Activated CD4-positive, CD25-positive, alpha-beta regulatory T cell treated with anti-CD3 and anti-CD28 coated beads, Interleukin-2, amount 50 U/mL, for 72 hours (primary cell): ENCODE results near the gene ING5.
"Not testable (repeated sequence)": the region's sequence is repeated elsewhere in the genome, so short reads cannot be mapped to it uniquely, and the experiment has no call there.

Experiments
- DNase-seq: peaks from one replicate; pipeline ENCODE4 v3.0.0; 2021

Gene ING5

DNA sequence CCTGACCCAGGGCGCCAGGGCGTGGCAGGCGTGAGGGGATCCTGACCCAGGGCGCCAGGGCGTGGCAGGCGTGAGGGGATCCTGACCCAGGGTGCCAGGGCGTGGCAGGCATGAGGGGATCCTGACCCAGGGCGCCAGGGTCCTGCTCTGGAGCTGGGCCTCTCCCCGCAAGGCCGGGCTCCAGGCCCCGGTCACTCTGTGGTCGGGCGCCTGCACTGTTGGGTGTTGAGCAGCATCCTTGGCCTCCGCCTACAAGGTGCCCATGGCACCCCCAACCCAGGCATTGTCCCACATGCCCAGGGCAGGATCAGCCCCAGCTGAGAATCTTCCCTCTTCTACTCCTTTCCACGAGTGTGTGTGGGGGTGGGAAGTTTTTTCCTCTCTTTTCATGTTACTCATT, 41.2 kb downstream of the ING5 start:
- not testable (repeated sequence) for DNase-seq

DNA sequence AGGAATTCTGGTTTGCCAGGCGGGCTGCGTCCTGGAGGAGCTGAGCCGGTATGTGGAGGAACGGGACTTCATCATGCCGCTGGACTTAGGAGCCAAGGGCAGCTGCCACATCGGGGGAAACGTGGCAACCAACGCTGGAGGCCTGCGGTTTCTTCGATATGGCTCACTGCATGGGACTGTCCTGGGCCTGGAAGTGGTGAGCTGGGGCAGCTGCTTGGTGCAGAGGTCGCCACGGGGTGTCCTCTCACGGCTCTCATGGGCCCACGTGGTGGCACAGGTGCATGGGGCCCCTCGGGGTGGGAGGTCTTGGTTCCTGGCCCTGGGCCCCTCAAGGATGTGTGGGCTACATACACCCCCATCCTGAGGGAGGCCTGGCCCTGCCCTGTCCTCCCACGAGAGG, 41.8 kb downstream of the ING5 start:
- DNase-seq = no peak

- no peak for DNase-seq
These were observed 42.4 kb downstream of the ING5 start for GRCh38 chr2:241744028-241744754.

GRCh38 chr2:241745276-241745675, 43.4 kb downstream of the ING5 start:
- DNase-seq = no peak

DNA sequence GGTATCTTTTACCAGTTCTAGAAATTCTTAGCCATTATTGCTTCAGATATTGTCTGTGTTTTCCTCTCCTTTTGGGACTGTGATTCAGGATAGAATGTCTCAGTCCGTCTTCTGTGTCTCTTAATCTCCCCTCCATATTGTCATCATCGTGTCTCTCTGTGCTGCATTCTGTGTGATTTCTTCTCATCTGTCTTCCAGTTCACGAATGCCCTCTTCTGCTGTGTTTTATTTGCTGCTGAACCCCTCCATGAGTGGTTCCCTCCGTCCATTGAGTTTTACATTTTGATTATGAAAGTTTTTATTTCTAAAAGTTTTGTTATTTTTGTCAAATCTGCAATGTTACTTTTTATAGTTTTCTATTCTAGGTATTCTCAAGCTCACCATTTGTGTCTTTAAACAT, 44.2 kb downstream of the ING5 start:
- DNase-seq = no peak

- no peak for DNase-seq
These were observed 46.8 kb downstream of the ING5 start for GRCh38 chr2:241748468-241749256.

DNA sequence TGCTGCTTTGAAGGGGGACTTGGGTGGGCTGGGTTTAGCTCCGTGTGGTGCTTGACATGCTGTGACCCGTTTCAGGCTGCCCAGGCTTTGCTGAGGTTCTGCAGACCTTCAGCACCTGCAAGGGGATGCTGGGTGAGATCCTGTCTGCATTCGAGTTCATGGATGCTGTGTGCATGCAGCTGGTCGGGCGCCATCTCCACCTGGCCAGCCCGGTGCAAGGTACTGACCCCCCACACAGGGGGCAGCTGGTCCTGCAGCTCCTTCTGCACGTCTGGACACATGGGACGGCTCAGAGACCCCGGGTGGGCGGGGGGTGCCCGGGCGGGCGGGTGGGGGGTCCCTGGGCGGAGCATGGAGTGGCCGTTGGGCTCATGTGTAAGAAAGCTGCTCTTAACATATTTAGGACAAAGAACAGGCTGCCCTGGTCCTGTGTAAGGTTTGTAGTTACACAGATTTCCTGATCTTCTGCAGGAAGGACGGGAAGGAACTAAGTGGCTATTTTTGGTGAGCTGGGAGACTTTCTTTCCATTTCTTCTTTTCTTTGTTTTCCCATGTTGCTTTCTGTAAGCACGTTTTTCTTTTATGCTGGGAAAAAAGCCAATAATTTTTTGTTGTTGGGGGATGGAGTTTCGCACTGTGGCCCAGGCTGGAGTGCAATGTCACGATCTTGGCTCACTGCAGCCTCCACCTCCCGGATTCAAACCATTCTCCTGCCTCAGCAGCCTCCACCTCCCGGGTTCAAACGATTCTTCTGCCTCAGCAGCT, 48.4 kb downstream of the ING5 start:
- DNase-seq = no peak

GRCh38 chr2:241751152-241751551, 49.3 kb downstream of the ING5 start:
- DNase-seq = no peak

DNA sequence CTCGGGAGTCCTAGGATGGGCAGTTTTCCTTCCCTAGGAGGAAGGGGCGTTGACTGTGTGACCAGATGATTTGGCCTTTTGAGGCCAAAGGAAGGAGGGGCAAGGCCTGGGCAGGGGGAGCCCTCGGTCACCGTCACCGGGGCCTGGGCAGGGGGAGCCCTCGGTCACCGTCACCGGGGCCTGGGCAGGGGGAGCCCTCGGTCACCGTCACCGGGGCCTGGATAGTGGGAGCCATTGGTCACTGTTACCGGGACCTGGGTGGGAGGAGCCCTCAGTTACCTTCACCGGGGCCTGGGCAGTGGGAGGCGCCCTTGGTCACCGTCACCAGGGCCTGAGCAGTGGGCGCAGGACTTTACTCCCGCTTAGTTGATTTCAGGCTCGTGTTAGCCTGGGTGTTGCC, 49.9 kb downstream of the ING5 start:
- no peak for DNase-seq

- no peak for DNase-seq
These were observed 50.4 kb downstream of the ING5 start for GRCh38 chr2:241752253-241752652.

- no peak for DNase-seq
These were observed 50.9 kb downstream of the ING5 start for GRCh38 chr2:241752689-241753276.

DNA sequence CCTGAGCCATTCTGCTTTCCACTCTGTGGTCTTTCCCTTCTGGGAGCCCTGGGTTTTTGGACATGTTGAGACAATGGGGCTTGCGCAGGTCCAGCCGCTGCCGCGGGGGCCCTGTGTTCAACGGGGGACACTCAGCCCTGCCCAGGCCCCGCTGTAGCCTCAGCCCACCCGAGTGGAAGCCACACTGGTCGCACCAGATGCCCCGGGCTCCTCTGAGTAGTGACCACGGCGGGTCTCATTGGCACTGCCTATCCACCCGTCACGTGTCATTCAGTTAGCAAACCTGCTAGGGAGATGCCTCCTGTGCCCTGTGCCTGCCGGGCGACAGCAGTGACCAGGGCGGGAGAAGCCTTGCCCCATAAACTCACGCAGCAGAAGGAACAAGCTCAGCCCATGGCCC, 51.7 kb downstream of the ING5 start:
- no peak for DNase-seq

- DNase-seq = no peak
These were observed 52.2 kb downstream of the ING5 start for GRCh38 chr2:241754042-241754441.

GRCh38 chr2:241755166-241755565, 53.3 kb downstream of the ING5 start:
- DNase-seq = no peak

GRCh38 chr2:241755777-241756176, 53.9 kb downstream of the ING5 start:
- DNase-seq = no peak

DNA sequence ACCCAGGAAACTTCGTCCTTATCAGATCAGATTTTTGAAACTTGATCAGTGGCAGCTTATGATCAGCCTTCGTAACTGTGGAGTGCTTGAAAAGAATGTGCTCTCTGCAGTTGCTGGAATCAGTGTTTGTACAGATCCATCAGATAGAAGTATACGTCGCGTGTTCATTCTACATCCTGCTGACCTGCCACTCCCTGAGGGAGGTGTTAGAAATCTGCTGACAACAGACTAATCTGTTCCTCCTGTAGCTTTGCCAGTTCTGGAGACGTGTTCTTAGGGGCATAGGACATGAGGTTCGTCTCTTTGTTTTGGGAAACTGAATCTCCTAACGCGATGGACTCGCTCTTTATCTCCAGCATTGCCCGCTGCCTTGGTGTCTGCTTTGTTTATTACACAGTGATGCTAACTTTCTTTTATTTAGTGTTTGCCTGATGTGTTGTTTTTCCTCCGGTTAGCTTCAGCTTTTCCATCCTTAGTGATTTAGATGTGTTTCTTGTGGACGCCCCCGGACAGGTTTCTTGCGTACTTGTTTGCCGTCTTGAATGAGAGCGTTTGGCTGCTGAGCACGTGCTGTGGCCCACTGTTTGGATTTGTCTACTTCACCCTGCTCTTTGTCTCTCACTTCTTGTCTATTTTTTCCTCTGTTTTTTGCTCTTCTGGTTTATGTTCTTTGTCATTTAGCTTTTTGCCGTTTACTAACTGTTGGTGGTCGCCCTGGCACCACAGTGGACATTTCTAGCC, 57.4 kb downstream of the ING5 start:
- no peak for DNase-seq

DNA sequence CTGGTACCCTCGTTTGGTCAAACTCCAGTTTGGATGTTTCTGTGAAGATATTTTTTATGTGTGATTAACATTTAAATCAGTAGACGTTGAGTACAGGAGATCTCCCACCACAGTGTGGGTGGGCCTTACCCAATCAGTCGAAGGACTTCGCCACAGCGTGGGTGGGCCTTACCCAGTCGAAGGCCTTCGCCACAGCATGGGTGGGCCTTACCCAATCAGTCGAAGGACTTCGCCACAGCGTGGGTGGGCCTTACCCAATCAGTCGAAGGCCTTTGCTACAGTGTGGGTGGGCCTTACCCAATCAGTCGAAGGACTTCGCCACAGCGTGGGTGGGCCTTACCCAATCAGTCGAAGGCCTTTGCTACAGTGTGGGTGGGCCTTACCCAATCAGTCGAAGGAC, 58.1 kb downstream of the ING5 start:
- not testable (repeated sequence) for DNase-seq

DNA sequence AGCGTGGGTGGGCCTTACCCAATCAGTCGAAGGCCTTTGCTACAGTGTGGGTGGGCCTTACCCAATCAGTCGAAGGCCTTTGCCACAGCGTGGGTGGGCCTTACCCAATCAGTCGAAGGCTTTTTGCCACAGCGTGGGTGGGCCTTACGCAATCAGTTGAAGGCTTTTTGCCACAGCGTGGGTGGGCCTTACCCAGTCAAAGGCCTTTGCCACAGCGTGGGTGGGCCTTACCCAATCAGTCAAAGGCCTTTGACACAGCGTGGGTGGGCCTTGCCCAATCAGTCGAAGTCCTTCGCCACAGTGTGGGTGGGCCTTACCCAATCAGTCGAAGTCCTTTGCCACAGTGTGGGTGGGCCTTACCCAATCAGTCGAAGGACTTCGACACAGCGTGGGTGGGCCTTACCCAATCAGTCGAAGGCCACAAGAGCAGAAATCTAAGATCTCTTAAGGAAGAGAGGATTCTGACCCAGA, 58.5 kb downstream of the ING5 start:
- DNase-seq = no peak

GRCh38 chr2:241762321-241762932, 60.6 kb downstream of the ING5 start:
- peak; percentile 14 for DNase-seq

- no peak for DNase-seq
These were observed 61.1 kb downstream of the ING5 start for GRCh38 chr2:241762933-241763369.

- no peak for DNase-seq
These were observed 61.9 kb downstream of the ING5 start for GRCh38 chr2:241763551-241764274.
